ENCODE measurements around the gene DSCAM. TPM values are rescaled to one million over a fixed set of nuclear protein-coding genes. Genes with fewer than 3 reads are reported as not detected.

DSCAM gene
- total RNA-seq, 1 donor from 2014 or later: not detected

- no peak overlapping the region for H3K4me3 ChIP-seq
- TF ChIP-seq CTCF (IDR thresholded peaks at IDR 0.05; ENCODE audit: borderline replicate concordance): no peak
- no peaks in the 10 kb centered on the region for H3K36me3 ChIP-seq
- H3K27me3 ChIP-seq (ENCODE audit: low read depth): peaks cover 5% of the 10 kb centered on the region
- H3K4me1 ChIP-seq: no peaks in the 10 kb centered on the region
- H3K27ac ChIP-seq (replicated peaks): no peak overlapping the region
- H3K9me3 ChIP-seq (replicated peaks): no peaks in the 10 kb centered on the region
- DNase-seq: no peak
- intact Hi-C loops (cut with micrococcal nuclease): no loop called here
These were observed 619.9 kb downstream of the DSCAM start for GRCh38 chr21:40227096-40227495.

GRCh38 chr21:40215941-40216340 is 631.0 kb downstream of the DSCAM start:
- intact Hi-C loops (cut with micrococcal nuclease): no loop called here
- H3K4me1 ChIP-seq: no peaks in the 10 kb centered on the region
- no peaks in the 10 kb centered on the region for H3K9me3 ChIP-seq (replicated peaks)
- H3K27me3 ChIP-seq (ENCODE audit: low read depth): no peaks in the 10 kb centered on the region
- no peak overlapping the region for H3K27ac ChIP-seq (replicated peaks)
- H3K4me3 ChIP-seq: no peak overlapping the region
- DNase-seq: no peak
- no peaks in the 10 kb centered on the region for H3K36me3 ChIP-seq
- TF ChIP-seq CTCF (IDR thresholded peaks at IDR 0.05; ENCODE audit: borderline replicate concordance): no peak

- Histone ChIP-seq H3K9me3 (replicated peaks) (no peaks in the 10 kb centered on the region), H3K36me3 (no peaks in the 10 kb centered on the region), H3K27ac (replicated peaks) (no peak overlapping the region), H3K4me3 (no peak overlapping the region), H3K27me3 (ENCODE audit: low read depth) (peaks cover 4% of the 10 kb centered on the region), H3K4me1 (no peaks in the 10 kb centered on the region)
- intact Hi-C loops (cut with micrococcal nuclease): no loop called here
- DNase-seq: no peak
- no peak for TF ChIP-seq CTCF (IDR thresholded peaks at IDR 0.05; ENCODE audit: borderline replicate concordance)
These were observed 636.7 kb downstream of the DSCAM start for GRCh38 chr21:40210251-40210650.

- H3K36me3 ChIP-seq: no peaks in the 10 kb centered on the region
- intact Hi-C loops (cut with micrococcal nuclease): no loop called here
- no peaks in the 10 kb centered on the region for H3K9me3 ChIP-seq (replicated peaks)
- no peak for TF ChIP-seq CTCF (IDR thresholded peaks at IDR 0.05; ENCODE audit: borderline replicate concordance)
- peaks cover 4% of the 10 kb centered on the region for H3K27me3 ChIP-seq (ENCODE audit: low read depth)
- H3K4me3 ChIP-seq: no peak overlapping the region
- H3K4me1 ChIP-seq: no peaks in the 10 kb centered on the region
- no peak for DNase-seq
- H3K27ac ChIP-seq (replicated peaks): no peak overlapping the region
These were observed 638.0 kb downstream of the DSCAM start for GRCh38 chr21:40208948-40209345.

- Histone ChIP-seq H3K4me3 (no peak overlapping the region), H3K27me3 (ENCODE audit: low read depth) (peaks cover 4% of the 10 kb centered on the region), H3K4me1 (no peaks in the 10 kb centered on the region), H3K27ac (replicated peaks) (no peak overlapping the region), H3K36me3 (no peaks in the 10 kb centered on the region), H3K9me3 (replicated peaks) (no peaks in the 10 kb centered on the region)
- TF ChIP-seq CTCF (IDR thresholded peaks at IDR 0.05; ENCODE audit: borderline replicate concordance): no peak
- intact Hi-C loops (cut with micrococcal nuclease): no loop called here
- no peak for DNase-seq
These were observed 638.6 kb downstream of the DSCAM start for GRCh38 chr21:40208206-40208947.

All from left ventricle myocardium inferior (tissue), 1 donor.